Hepatocyte (in vitro differentiated cells): ENCODE results near the gene SLC1A5. TPM values are rescaled to one million over a fixed set of nuclear protein-coding genes. Genes with fewer than 3 reads are reported as not detected.
A peak's percentile ranks its signal among the peaks of the same experiment; 100 is the strongest.
"Not testable (repeated sequence)": the region's sequence is repeated elsewhere in the genome, so short reads cannot be mapped to it uniquely, and the experiment has no call there.

ENCODE experiments used
- DNase-seq: peaks from one replicate; pipeline ENCODE4 v3.0.0-alpha.2; 2016; ENCODE audit warnings: low spot score
- H2AFZ ChIP-seq: fragments of 200-600 bp; sonication (generic); 2 replicates; pipeline ENCODE4 v1.6.0; 2016; ENCODE audit warnings: antibody characterized with exemption, mild to moderate bottlenecking
- H3K27ac ChIP-seq: fragments of 200-600 bp; sonication (generic); 2 replicates; pipeline ENCODE4 v1.5.1; 2016; ENCODE audit warnings: mild to moderate bottlenecking
- H3K27me3 ChIP-seq: fragments of 200-600 bp; sonication (generic); 2 replicates; pipeline ENCODE4 v1.6.1; 2016
- H3K36me3 ChIP-seq: fragments of 200-600 bp; sonication (generic); replicated peaks from 2 replicates; pipeline ENCODE4 v1.5.1; 2016; ENCODE audit warnings: low read depth; ENCODE audit not compliant: insufficient read depth
- H3K4me1 ChIP-seq: fragments of 200-600 bp; sonication (generic); 2 replicates; pipeline ENCODE4 v1.5.1; 2016; ENCODE audit warnings: mild to moderate bottlenecking, moderate library complexity; ENCODE audit not compliant: insufficient read depth
- H3K4me2 ChIP-seq: fragments of 200-600 bp; sonication (generic); 2 replicates; pipeline ENCODE4 v1.6.0; 2016
- H3K4me3 ChIP-seq: fragments of 200-600 bp; sonication (generic); 2 replicates; pipeline ENCODE4 v1.5.1; 2016; ENCODE audit warnings: mild to moderate bottlenecking
- H3K79me2 ChIP-seq: fragments of 200-600 bp; sonication (generic); 2 replicates; pipeline ENCODE4 v1.6.0; 2017; ENCODE audit warnings: mild to moderate bottlenecking
- H3K9me2 ChIP-seq: fragments of 200-600 bp; sonication (generic); replicated peaks from 2 replicates; pipeline ENCODE4 v1.6.0; 2017; ENCODE audit warnings: mild to moderate bottlenecking; ENCODE audit not compliant: insufficient read depth
- H3K9me3 ChIP-seq: fragments of 200-600 bp; sonication (generic); 2 replicates; pipeline ENCODE4 v1.5.1; 2016; ENCODE audit warnings: low read depth, mild to moderate bottlenecking
- H4K20me1 ChIP-seq: fragments of 200-600 bp; sonication (generic); 2 replicates; pipeline ENCODE4 v1.6.0; 2016; ENCODE audit warnings: mild to moderate bottlenecking; ENCODE audit not compliant: insufficient read depth, poor library complexity, severe bottlenecking
- EZH2 ChIP-seq: fragments of 200-600 bp; sonication (generic); IDR thresholded peaks from 2 replicates; pipeline ENCODE4 v1.6.1; 2016; ENCODE audit warnings: antibody characterized with exemption, mild to moderate bottlenecking, borderline replicate concordance
- EZH2phosphoT487 ChIP-seq: fragments of 200-600 bp; sonication (generic); IDR thresholded peaks from one replicate; pipeline ENCODE4 v1.6.1; 2018; ENCODE audit warnings: antibody characterized with exemption, mild to moderate bottlenecking, low read depth, moderate library complexity; ENCODE audit not compliant: unreplicated experiment, severe bottlenecking
- WGBS: methylation state at CpG from one replicate; pipeline ENCODE4 v1.1.6; 2016; ENCODE audit warnings: low lambda C conversion rate; ENCODE audit errors: missing lambda C conversion rate; 5-methylcytosine and 5-hydroxymethylcytosine counted together
- polyA plus RNA-seq: library from polyadenylated mRNA; unstranded; fragments of >200 nt; fragmentation: Nextera tagmentation; extraction: Ambion mirVana; gene quantifications from 2 replicates; pipeline ENCODE4 v1.2.1, GENCODE V29; 2016
- total RNA-seq: library from RNA; depleted of rRNA; stranded (reverse); fragments of >200 nt; gene quantifications from 2 replicates; pipeline ENCODE4 v1.2.3, GENCODE V29; 2014
- TF ChIP-seq, protein P1 (sequence below): fragments of 200-600 bp; sonication (generic); IDR thresholded peaks from 2 replicates; pipeline ENCODE4 v1.5.1; 2016; ENCODE audit warnings: antibody characterized with exemption, mild to moderate bottlenecking; ENCODE audit not compliant: poor library complexity

SLC1A5 gene
- total and polyA plus RNA-seq, 2 experiments from 2014 or later: 87.9 to 171 TPM

DNA sequence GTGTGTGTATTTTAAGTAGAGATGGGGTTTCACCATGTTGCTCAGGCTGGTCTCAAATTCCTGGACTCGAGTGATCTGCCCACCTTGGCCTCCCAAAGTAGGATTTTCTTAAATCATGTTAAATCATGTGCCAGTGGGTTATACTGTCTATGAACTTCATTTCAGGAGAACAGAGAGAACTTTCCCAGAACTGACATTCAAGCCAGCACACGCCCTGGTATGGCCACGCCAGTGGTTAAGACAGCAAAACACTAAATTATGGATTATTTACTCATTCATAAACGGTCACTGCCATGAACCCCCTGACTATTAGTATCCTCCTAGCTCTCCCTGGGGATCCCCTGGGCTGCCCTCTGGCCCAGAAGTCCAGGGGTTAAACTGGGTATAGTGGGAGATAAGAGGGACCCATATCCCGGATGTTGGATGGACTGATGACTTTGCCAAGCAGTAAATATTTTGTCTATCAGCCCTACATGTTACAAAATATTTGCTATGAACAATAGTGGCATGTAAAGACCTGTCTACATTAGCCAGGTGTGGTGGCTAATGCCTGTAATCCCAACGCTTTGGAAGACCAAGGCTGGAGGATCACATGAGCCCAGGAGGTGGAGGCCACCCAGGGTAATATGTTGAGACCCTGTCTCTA lies 26.0 kb downstream of the SLC1A5 start:
- Histone ChIP-seq H3K9me2 (no peaks in the 10 kb centered on the region), H3K79me2 (peaks cover 4% of the 10 kb centered on the region), H3K27ac (no peak overlapping the region), H2AFZ (no peak overlapping the region), H3K4me2 (no peak overlapping the region), H3K27me3 (no peaks in the 10 kb centered on the region), H3K4me1 (no peaks in the 10 kb centered on the region), H3K4me3 (no peak overlapping the region), H3K9me3 (no peaks in the 10 kb centered on the region), H4K20me1 (no peaks in the 10 kb centered on the region), H3K36me3 (no peaks in the 10 kb centered on the region)
- 88% methylated on average over 6 of the region's 6 CpGs for WGBS
- TF ChIP-seq, protein P1, sequence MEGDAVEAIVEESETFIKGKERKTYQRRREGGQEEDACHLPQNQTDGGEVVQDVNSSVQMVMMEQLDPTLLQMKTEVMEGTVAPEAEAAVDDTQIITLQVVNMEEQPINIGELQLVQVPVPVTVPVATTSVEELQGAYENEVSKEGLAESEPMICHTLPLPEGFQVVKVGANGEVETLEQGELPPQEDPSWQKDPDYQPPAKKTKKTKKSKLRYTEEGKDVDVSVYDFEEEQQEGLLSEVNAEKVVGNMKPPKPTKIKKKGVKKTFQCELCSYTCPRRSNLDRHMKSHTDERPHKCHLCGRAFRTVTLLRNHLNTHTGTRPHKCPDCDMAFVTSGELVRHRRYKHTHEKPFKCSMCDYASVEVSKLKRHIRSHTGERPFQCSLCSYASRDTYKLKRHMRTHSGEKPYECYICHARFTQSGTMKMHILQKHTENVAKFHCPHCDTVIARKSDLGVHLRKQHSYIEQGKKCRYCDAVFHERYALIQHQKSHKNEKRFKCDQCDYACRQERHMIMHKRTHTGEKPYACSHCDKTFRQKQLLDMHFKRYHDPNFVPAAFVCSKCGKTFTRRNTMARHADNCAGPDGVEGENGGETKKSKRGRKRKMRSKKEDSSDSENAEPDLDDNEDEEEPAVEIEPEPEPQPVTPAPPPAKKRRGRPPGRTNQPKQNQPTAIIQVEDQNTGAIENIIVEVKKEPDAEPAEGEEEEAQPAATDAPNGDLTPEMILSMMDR: no peak
- no peak for TF ChIP-seq EZH2phosphoT487
- no peak for TF ChIP-seq EZH2
- DNase-seq: no peak

- 62% methylated on average over 5 of the region's 5 CpGs for WGBS
Measured at GRCh38 chr19:46761418-46761831, 27.0 kb downstream of the SLC1A5 start.

GRCh38 chr19:46760897-46761296 lies 27.5 kb downstream of the SLC1A5 start:
- peak overlapping the region; percentile 3 for H3K27ac ChIP-seq

More at GRCh38 chr19:46761418-46761831, 27.0 kb downstream of the SLC1A5 start:
- H3K4me2 ChIP-seq: no peak overlapping the region
- no peaks in the 10 kb centered on the region for H3K4me1 ChIP-seq
- no peak overlapping the region for H3K4me3 ChIP-seq
- no peaks in the 10 kb centered on the region for H3K9me3 ChIP-seq
- H3K27me3 ChIP-seq: no peaks in the 10 kb centered on the region
- no peaks in the 10 kb centered on the region for H3K9me2 ChIP-seq
- no peak for TF ChIP-seq EZH2phosphoT487
- TF ChIP-seq EZH2: no peak
- TF ChIP-seq, protein P1: no peak
- no peaks in the 10 kb centered on the region for H3K36me3 ChIP-seq
- H4K20me1 ChIP-seq: no peaks in the 10 kb centered on the region
- H3K79me2 ChIP-seq: peaks cover 4% of the 10 kb centered on the region
- no peak overlapping the region for H2AFZ ChIP-seq
- peak overlapping the region; percentile 3 for H3K27ac ChIP-seq
- DNase-seq: no peak

DNA sequence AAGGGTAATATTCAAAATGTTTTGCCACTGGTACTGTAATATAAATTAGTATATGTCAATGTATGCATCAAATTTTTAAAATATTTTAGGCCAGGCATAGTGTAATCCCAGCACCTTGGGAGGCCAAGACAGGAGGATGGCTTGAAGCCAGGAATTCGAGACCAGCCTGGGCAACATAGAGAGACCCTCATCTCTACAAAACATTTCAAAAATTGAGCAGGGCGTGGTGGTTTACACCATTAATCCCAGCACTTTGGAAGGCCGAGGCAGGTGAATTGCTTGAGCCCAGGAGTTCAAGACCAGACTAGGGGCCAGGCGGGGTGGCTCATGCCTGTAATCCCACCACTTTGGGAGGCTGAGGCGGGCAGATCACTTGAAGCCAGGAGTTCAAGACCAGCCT lies 28.0 kb downstream of the SLC1A5 start:
- H3K4me1 ChIP-seq: no peaks in the 10 kb centered on the region
- H4K20me1 ChIP-seq: no peaks in the 10 kb centered on the region
- H3K4me2 ChIP-seq: no peak overlapping the region
- H3K4me3 ChIP-seq: no peak overlapping the region
- no peaks in the 10 kb centered on the region for H3K36me3 ChIP-seq
- DNase-seq: no peak
- 94% methylated on average over 5 of the region's 5 CpGs for WGBS
- H3K27ac ChIP-seq: no peak overlapping the region
- H3K9me3 ChIP-seq: no peaks in the 10 kb centered on the region
- no peak overlapping the region for H2AFZ ChIP-seq
- H3K9me2 ChIP-seq: no peaks in the 10 kb centered on the region
- no peaks in the 10 kb centered on the region for H3K27me3 ChIP-seq
- H3K79me2 ChIP-seq: peaks cover 4% of the 10 kb centered on the region
- TF ChIP-seq EZH2 (no peak), EZH2phosphoT487 (no peak)
- TF ChIP-seq, protein P1: no peak

More at GRCh38 chr19:46760897-46761296, 27.5 kb downstream of the SLC1A5 start:
- not testable (repeated sequence) for H2AFZ ChIP-seq, H3K79me2 ChIP-seq, DNase-seq, H3K27me3 ChIP-seq, H3K9me2 ChIP-seq, H3K4me2 ChIP-seq, H3K4me1 ChIP-seq, H4K20me1 ChIP-seq, H3K4me3 ChIP-seq, H3K9me3 ChIP-seq, H3K36me3 ChIP-seq
- 87% methylated on average over 4 of the region's 4 CpGs for WGBS
